GM19468 (cell line): ENCODE results near the gene UNC5B.

Source experiments
- ATAC-seq: cut with Tn5 transposase; IDR thresholded peaks from one replicate; pipeline ENCODE4 v1.9.1; 2021; ENCODE audit warnings: mild to moderate bottlenecking, moderate library complexity, moderate number of reproducible peaks; ENCODE audit not compliant: unreplicated experiment; ENCODE audit errors: extremely low read depth

UNC5B gene

GRCh38 chr10:71250842-71251241 lies 38.5 kb downstream of the UNC5B start:
- ATAC-seq: no peak

- ATAC-seq: no peak
Observed at GRCh38 chr10:71251319-71251718, 38.9 kb downstream of the UNC5B start.

GRCh38 chr10:71252220-71252619 lies 39.9 kb downstream of the UNC5B start:
- ATAC-seq: no peak

- ATAC-seq: no peak
Observed at GRCh38 chr10:71253981-71254818, 41.8 kb downstream of the UNC5B start.

- no peak for ATAC-seq
Observed at GRCh38 chr10:71254834-71255549, 42.6 kb downstream of the UNC5B start.

GRCh38 chr10:71255550-71255807 lies 43.1 kb downstream of the UNC5B start:
- ATAC-seq: no peak

- no peak for ATAC-seq
Observed at GRCh38 chr10:71255808-71256660, 43.7 kb downstream of the UNC5B start.

GRCh38 chr10:71256661-71257318 lies 44.4 kb downstream of the UNC5B start:
- ATAC-seq: no peak

- no peak for ATAC-seq
Observed at GRCh38 chr10:71257319-71257997, 45.1 kb downstream of the UNC5B start.

GRCh38 chr10:71258046-71258445 lies 45.7 kb downstream of the UNC5B start:
- ATAC-seq: no peak

GRCh38 chr10:71258446-71259145 lies 46.2 kb downstream of the UNC5B start:
- no peak for ATAC-seq

- ATAC-seq: no peak
Observed at GRCh38 chr10:71259282-71259681, 46.9 kb downstream of the UNC5B start.

- ATAC-seq: no peak
Observed at GRCh38 chr10:71259815-71260501, 47.6 kb downstream of the UNC5B start.

GRCh38 chr10:71260622-71261325 lies 48.4 kb downstream of the UNC5B start:
- no peak for ATAC-seq

- no peak for ATAC-seq
Observed at GRCh38 chr10:71262027-71262426, 49.7 kb downstream of the UNC5B start.

- no peak for ATAC-seq
Observed at GRCh38 chr10:71262817-71263216, 50.4 kb downstream of the UNC5B start.

- no peak for ATAC-seq
Observed at GRCh38 chr10:71263376-71263775, 51.0 kb downstream of the UNC5B start.
